SK-N-SH (cell line): ENCODE results near the gene SMIM36. TPM values are rescaled to one million over a fixed set of nuclear protein-coding genes. Genes with fewer than 3 reads are reported as not detected.

ENCODE experiments used
- CTCF ChIA-PET: fragments of 300-600, 350-600 bp; formaldehyde crosslinking; extraction: SDS; loops from one replicate; lab custom pipeline; 2021; lab: Yijun Ruan, JAX
- POLR2A ChIA-PET: fragments of 350-600 bp; sonication (Branson Sonifier 250); formaldehyde crosslinking; extraction: SDS; loops from one replicate; lab custom pipeline; 2020; ENCODE audit warnings: antibody characterized with exemption, inconsistent platforms; lab: Yijun Ruan, JAX
- DNase-seq: peaks from one replicate; pipeline ENCODE4 v3.0.0; 2012
- H2AFZ ChIP-seq: fragments of 200-600 bp; sonication (generic); 2 replicates; pipeline ENCODE4 v1.8.1; 2016; ENCODE audit warnings: antibody characterized with exemption, mild to moderate bottlenecking, low read depth
- H3F3A ChIP-seq: fragments of 200-600 bp; sonication (generic); replicated peaks from 2 replicates; pipeline ENCODE3; 2016; ENCODE audit warnings: antibody characterized with exemption, mild to moderate bottlenecking; ENCODE audit not compliant: insufficient read depth
- H3K27ac ChIP-seq, 2 experiments: fragments of 200-500 bp in 1 of 2; fragments of 200-600 bp in 1 of 2; sonication (Bioruptor generic) in 1 of 2; sonication (generic), shearing (Covaris generic) in 1 of 2; 2 replicates each; pipeline versions ENCODE4 v1.5.1 to v1.6.1; 2014 to 2016; ENCODE audit warnings: low read depth in 2 of 2, inconsistent platforms in 1 of 2, low read length in 1 of 2, mild to moderate bottlenecking in 1 of 2, mixed read lengths in 1 of 2
- H3K27me3 ChIP-seq: fragments of 200-600 bp; sonication (generic), shearing (Covaris generic); 2 replicates; pipeline ENCODE4 v1.6.1; 2016; ENCODE audit warnings: mixed run types; ENCODE audit not compliant: insufficient read depth
- H3K36me3 ChIP-seq, 2 experiments: fragments of 200-500 bp in 1 of 2; fragments of 200-600 bp in 1 of 2; sonication (Bioruptor generic) in 1 of 2; sonication (generic) in 1 of 2; replicated peaks in 1 of 2; 2 replicates each; pipeline versions ENCODE3 to v1.5.1; 2014 to 2016; ENCODE audit warnings: low read length in 1 of 2, mild to moderate bottlenecking in 1 of 2; ENCODE audit not compliant: insufficient read depth in 2 of 2, control insufficient read depth in 1 of 2
- H3K4me1 ChIP-seq, 2 experiments: fragments of 200-500 bp in 1 of 2; fragments of 200-600 bp in 1 of 2; sonication (Bioruptor generic) in 1 of 2; sonication (generic), shearing (Covaris generic) in 1 of 2; 2 replicates each; pipeline versions ENCODE4 v1.5.1 to v1.6.1; 2014 to 2016; ENCODE audit warnings: low read depth in 1 of 2, low read length in 1 of 2, mixed run types in 1 of 2; ENCODE audit not compliant: insufficient read depth in 2 of 2, control insufficient read depth in 1 of 2
- H3K4me2 ChIP-seq: fragments of 200-600 bp; sonication (generic), shearing (Covaris generic); 2 replicates; pipeline ENCODE4 v1.6.1; 2017; ENCODE audit warnings: mixed run types
- H3K4me3 ChIP-seq, 2 experiments: fragments of 200-500 bp in 1 of 2; fragments of 200-600 bp in 1 of 2; sonication (Bioruptor generic) in 1 of 2; sonication (generic), shearing (Covaris generic) in 1 of 2; 2 replicates each; pipeline versions ENCODE4 v1.5.1 to v1.8.1; 2014 to 2016; ENCODE audit warnings: low read depth in 2 of 2, inconsistent platforms in 1 of 2, low read length in 1 of 2, mild to moderate bottlenecking in 1 of 2, mixed read lengths in 1 of 2, moderate library complexity in 1 of 2
- H3K79me2 ChIP-seq: fragments of 200-600 bp; sonication (generic); 2 replicates; pipeline ENCODE4 v1.8.1; 2017; ENCODE audit warnings: mild to moderate bottlenecking; ENCODE audit not compliant: insufficient read depth
- H3K9ac ChIP-seq: fragments of 200-600 bp; sonication (generic); 2 replicates; pipeline ENCODE4 v1.6.1; 2017; ENCODE audit warnings: mixed run types
- H3K9me2 ChIP-seq: fragments of 200-600 bp; sonication (generic); 2 replicates; pipeline ENCODE4 v1.6.1; 2017; ENCODE audit warnings: mixed run types
- H3K9me3 ChIP-seq: fragments of 200-600 bp; sonication (generic); 2 replicates; pipeline ENCODE4 v1.6.1; 2017; ENCODE audit warnings: mixed run types, mild to moderate bottlenecking, moderate library complexity
- H4K20me1 ChIP-seq: fragments of 200-600 bp; sonication (generic); 2 replicates; pipeline ENCODE4 v1.6.1; 2017; ENCODE audit warnings: mild to moderate bottlenecking, mixed run types; ENCODE audit not compliant: insufficient read depth
- ELF1 ChIP-seq: IDR thresholded peaks from 2 replicates; pipeline ENCODE4 v1.4.0; 2012
- EP300 ChIP-seq, 2 experiments: IDR thresholded peaks; 2 replicates each; pipeline versions ENCODE4 v1.4.0 to v1.6.1; 2012; ENCODE audit warnings: borderline replicate concordance in 1 of 2, low read depth in 1 of 2, low read length in 1 of 2
- EZH2phosphoT487 ChIP-seq: fragments of 200-600 bp; sonication (generic); IDR thresholded peaks from 2 replicates; pipeline ENCODE4 v1.6.1; 2017; ENCODE audit warnings: low read depth, mixed run types, mild to moderate bottlenecking, antibody characterized with exemption, moderate library complexity, borderline replicate concordance
- FOXJ3 ChIP-seq: sonication (generic); formaldehyde crosslinking; IDR thresholded peaks from 2 replicates; pipeline ENCODE4 v1.5.1; 2020; ENCODE audit warnings: mild to moderate bottlenecking, missing genetic modification reagents
- GABPA ChIP-seq: IDR thresholded peaks from 2 replicates; pipeline ENCODE4 v1.4.0; 2012; ENCODE audit warnings: low read depth, mild to moderate bottlenecking
- POLR2AphosphoS5 ChIP-seq: IDR thresholded peaks from 2 replicates; pipeline ENCODE4 v1.6.1; 2012; ENCODE audit warnings: low read depth, low read length
- SIN3A ChIP-seq: IDR thresholded peaks from 2 replicates; pipeline ENCODE4 v1.6.1; 2012; ENCODE audit warnings: low read depth, mild to moderate bottlenecking, low read length, moderate library complexity, borderline replicate concordance
- TAF1 ChIP-seq: IDR thresholded peaks from 2 replicates; pipeline ENCODE4 v1.6.1; 2012; ENCODE audit warnings: low read depth, mild to moderate bottlenecking, low read length, moderate library complexity, borderline replicate concordance
- TCF12 ChIP-seq: IDR thresholded peaks from 2 replicates; pipeline ENCODE4 v1.4.0; 2012
- TEAD4 ChIP-seq: IDR thresholded peaks from 2 replicates; pipeline ENCODE4 v1.4.0; 2012; ENCODE audit warnings: mild to moderate bottlenecking, borderline replicate concordance; ENCODE audit not compliant: insufficient read depth
- YY1 ChIP-seq: IDR thresholded peaks from 2 replicates; pipeline ENCODE4 v1.4.0; 2012; ENCODE audit warnings: low read depth, mild to moderate bottlenecking
- ZBTB33 ChIP-seq: IDR thresholded peaks from 2 replicates; pipeline ENCODE4 v1.4.0; 2012; ENCODE audit warnings: low read depth, borderline replicate concordance
- WGBS: methylation state at CpG from one replicate; pipeline ENCODE4 v1.1.6; 2017; ENCODE audit warnings: low lambda C conversion rate; 5-methylcytosine and 5-hydroxymethylcytosine counted together
- polyA plus RNA-seq, 3 experiments: library from polyadenylated mRNA; depleted of rRNA; stranded (reverse); fragments of >200 nt; gene quantifications; 2 replicates each; pipeline ENCODE4 v1.2.3, GENCODE V29; 2012
- TF ChIP-seq, protein P1 (sequence below): IDR thresholded peaks from 2 replicates; pipeline ENCODE4 v1.4.0; 2012; ENCODE audit warnings: low read depth

SMIM36 gene
- polyA plus RNA-seq, 1 of the 3 experiments (the other 2 are of a cell fraction) = not detected

DNA sequence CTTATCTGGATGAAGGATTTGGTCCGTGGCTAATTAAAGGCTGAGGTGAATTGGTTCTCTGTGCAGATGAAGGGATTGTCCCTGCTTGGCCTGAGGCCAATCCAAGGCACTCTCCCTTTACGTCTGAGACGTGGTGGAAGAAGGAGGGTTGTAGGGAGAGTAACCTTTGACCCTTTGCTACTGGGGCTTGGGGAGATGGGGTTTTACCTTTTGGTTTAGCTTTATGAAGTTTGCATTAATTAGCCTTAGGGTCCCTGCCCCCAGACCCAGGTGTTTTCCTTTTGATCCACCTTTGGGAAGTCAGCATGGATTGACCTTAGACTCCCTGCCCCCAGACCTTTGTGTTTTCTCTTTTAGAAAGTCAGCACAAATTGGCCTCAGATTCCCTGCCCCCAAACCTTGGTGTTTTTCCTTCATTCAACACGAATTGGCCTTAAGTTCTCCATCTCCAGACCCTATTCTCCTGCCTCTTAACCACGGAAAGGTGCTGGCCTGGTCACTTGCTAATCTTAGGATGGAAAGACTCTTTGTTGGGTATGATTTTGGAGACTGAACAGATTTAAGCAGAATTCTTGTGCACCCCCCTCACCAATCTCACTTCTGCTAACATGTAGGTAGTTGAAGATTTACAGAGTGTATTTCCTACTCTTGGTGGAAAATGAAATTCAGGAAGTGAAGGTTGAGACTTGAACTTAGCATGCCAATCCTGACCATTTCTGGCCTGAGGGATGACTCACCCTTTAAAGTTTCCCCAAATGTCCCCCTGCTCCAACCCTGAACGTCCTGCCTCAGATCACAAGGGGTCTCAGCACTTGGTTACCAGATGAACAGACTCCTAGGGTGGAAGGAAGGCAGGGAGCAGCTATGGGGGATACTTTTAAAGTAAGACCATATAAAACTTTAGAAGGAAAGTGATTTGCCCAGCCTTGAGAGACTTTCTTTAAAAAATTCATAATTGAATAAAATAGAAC lies 66.5 kb downstream of the SMIM36 start:
- no peak overlapping the region for H2AFZ ChIP-seq

DNA sequence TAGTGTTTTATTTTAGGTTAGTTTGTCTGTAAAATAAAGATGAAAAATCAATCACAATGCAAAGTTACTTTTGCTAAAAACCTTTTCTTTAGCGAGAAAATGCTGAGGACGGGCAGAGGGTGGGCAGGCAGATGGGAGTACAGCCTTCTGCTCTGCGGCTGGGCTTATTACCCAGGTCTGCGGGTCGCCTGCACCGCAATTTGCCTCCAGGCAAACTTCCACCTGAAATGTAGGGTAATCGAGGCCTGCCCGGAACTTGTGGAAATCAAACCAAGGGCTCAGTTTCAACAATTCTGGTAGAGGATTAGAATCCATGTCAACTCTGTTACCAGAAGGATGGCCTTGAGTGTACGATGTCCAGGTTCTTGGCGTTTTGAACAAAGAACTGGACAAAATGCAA lies 67.3 kb downstream of the SMIM36 start:
- H3K79me2 ChIP-seq = no peaks in the 10 kb centered on the region
- H3F3A ChIP-seq = peaks cover 2% of the 10 kb centered on the region
- H3K4me1 ChIP-seq = peaks cover 9 to 39% of the 10 kb centered on the region in 2 experiments; a peak in 2 of 4 replicates
- WGBS = 97% methylated on average over 10 of the region's 10 CpGs
- TF ChIP-seq GABPA = no peak
- no peak for TF ChIP-seq POLR2AphosphoS5
- no peak for TF ChIP-seq ELF1
- no peak for TF ChIP-seq TEAD4
- TF ChIP-seq ZBTB33 = no peak
- TF ChIP-seq, protein P1, sequence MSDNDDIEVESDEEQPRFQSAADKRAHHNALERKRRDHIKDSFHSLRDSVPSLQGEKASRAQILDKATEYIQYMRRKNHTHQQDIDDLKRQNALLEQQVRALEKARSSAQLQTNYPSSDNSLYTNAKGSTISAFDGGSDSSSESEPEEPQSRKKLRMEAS = no peak
- no peak for TF ChIP-seq TAF1
- no peak for TF ChIP-seq TCF12
- no peak for TF ChIP-seq FOXJ3 (CRISPR knock-in tag)
- no peak for DNase-seq
- H3K36me3 ChIP-seq = no peaks in the 10 kb centered on the region
- H3K9me2 ChIP-seq = no peaks in the 10 kb centered on the region
- no peaks in the 10 kb centered on the region for H3K9me3 ChIP-seq
- no peak overlapping the region for H3K9ac ChIP-seq
- no peak overlapping the region for H3K27ac ChIP-seq
- no peak overlapping the region for H3K4me2 ChIP-seq
- POLR2A ChIA-PET = no interaction called here
- H4K20me1 ChIP-seq = no peaks in the 10 kb centered on the region
- no peaks in the 10 kb centered on the region for H3K27me3 ChIP-seq
- H2AFZ ChIP-seq = no peak overlapping the region
- no peak overlapping the region for H3K4me3 ChIP-seq
- CTCF ChIA-PET = interaction anchor here (1.5 kb wide), 1 partner anchor 83 kb away, joined by 6 read pairs; no protein-coding TSS in a partner anchor

More for the DNA sequence above, 66.5 kb downstream of the SMIM36 start:
- POLR2A ChIA-PET = no interaction called here
- H3K79me2 ChIP-seq = no peaks in the 10 kb centered on the region
- H3K4me2 ChIP-seq = no peak overlapping the region
- no peak overlapping the region for H3K4me3 ChIP-seq
- 67% methylated on average over 6 of the region's 6 CpGs for WGBS
- no peaks in the 10 kb centered on the region for H3K27me3 ChIP-seq
- no peaks in the 10 kb centered on the region for H3K9me2 ChIP-seq
- H3K9ac ChIP-seq = no peak overlapping the region
- CTCF ChIA-PET = no interaction called here
- no peaks in the 10 kb centered on the region for H3K36me3 ChIP-seq
- TF ChIP-seq YY1 (no peak), POLR2AphosphoS5 (no peak), SIN3A (no peak), EZH2phosphoT487 (no peak), EP300 (IDR thresholded peaks at IDR 0.05; ENCODE audit: borderline replicate concordance in 1 of 2, low read depth in 1 of 2, low read length in 1 of 2) (no peak)
- peaks cover 3% of the 10 kb centered on the region for H3F3A ChIP-seq
- H3K27ac ChIP-seq = no peak overlapping the region; a peak in 1 of 4 replicates
- no peak for DNase-seq
- no peaks in the 10 kb centered on the region for H3K9me3 ChIP-seq
- H4K20me1 ChIP-seq = no peaks in the 10 kb centered on the region
- H3K4me1 ChIP-seq = peaks cover 12 to 39% of the 10 kb centered on the region in 2 experiments; a peak in 2 of 4 replicates
